GM12878 (cell line): Measurements from ENCODE around the gene IMMP2L. TPM values are rescaled to one million over a fixed set of nuclear protein-coding genes. Genes with fewer than 3 reads are reported as not detected.

Source experiments
- ATAC-seq: fragments of 200-7000 bp; cut with Tn5 transposase; 3 replicates; pipeline ENCODE4 v1.9.1; 2020; ENCODE audit warnings: mild to moderate bottlenecking, moderate library complexity
- BruUV-seq: library from RNA; stranded (reverse); fragments of 400-500 nt; replicated peaks from 2 replicates; lab custom pipeline; 2021; lab: Mats Ljungman, UMichigan
- CTCF ChIA-PET: fragments of 300-600 bp; sonication (Branson Sonifier 250); formaldehyde crosslinking; extraction: SDS; loops from one replicate; lab custom pipeline; 2021; ENCODE audit warnings: inconsistent platforms; lab: Yijun Ruan, JAX
- POLR2A ChIA-PET: fragments of 350-600 bp; formaldehyde crosslinking; extraction: SDS; loops from one replicate; lab custom pipeline; 2021; ENCODE audit warnings: inconsistent platforms; lab: Charles Lee
- RAD21 ChIA-PET: fragments of 300-600 bp; sonication (Branson Sonifier 250); formaldehyde crosslinking; loops from one replicate; lab custom pipeline; 2023; ENCODE audit warnings: antibody characterized with exemption; ENCODE audit not compliant: unreplicated experiment; lab: Charles Lee
- SMC1A ChIA-PET: fragments of 300-600 bp; sonication (Branson Sonifier 250); formaldehyde crosslinking; loops from one replicate; lab custom pipeline; 2023; ENCODE audit not compliant: unreplicated experiment, uncharacterized antibody; lab: Charles Lee
- DNase-seq: peaks from one replicate; pipeline ENCODE4 v3.0.0-alpha.2; 2011; ENCODE audit warnings: low read depth, low spot score
- FAIRE-seq: peaks from 3 replicates; lab custom pipeline; 2011; peaks lifted over from hg19 to GRCh38; lab: Jason Lieb, UNC
- H2AFZ ChIP-seq: 2 replicates; pipeline ENCODE4 v1.6.0; 2011; ENCODE audit warnings: low read depth, low read length, control low read depth; ENCODE audit not compliant: control insufficient read depth
- H3K27ac ChIP-seq: 2 replicates; pipeline ENCODE4 v1.5.1; 2011; ENCODE audit warnings: control low read depth; ENCODE audit not compliant: control insufficient read depth, insufficient read depth
- H3K27me3 ChIP-seq, 2 experiments: replicated peaks in 1 of 2; 2 replicates each; pipeline versions ENCODE4 v1.6.0 to v1.6.1; 2011; ENCODE audit warnings: low read length in 1 of 2; ENCODE audit not compliant: control insufficient read depth in 2 of 2, insufficient read depth in 2 of 2
- H3K36me3 ChIP-seq, 2 experiments: 2 replicates each; pipeline ENCODE4 v1.5.1; 2011; ENCODE audit warnings: low read length in 1 of 2; ENCODE audit not compliant: control insufficient read depth in 2 of 2, insufficient read depth in 2 of 2
- H3K4me1 ChIP-seq: 2 replicates; pipeline ENCODE4 v1.6.1; 2011; ENCODE audit warnings: mild to moderate bottlenecking, low read length, moderate library complexity, mixed read lengths; ENCODE audit not compliant: control insufficient read depth, insufficient read depth
- H3K4me2 ChIP-seq: 2 replicates; pipeline ENCODE4 v1.6.0; 2011; ENCODE audit warnings: control low read depth; ENCODE audit not compliant: control insufficient read depth, insufficient read depth
- H3K4me3 ChIP-seq: fragments of 200-600 bp; sonication (generic); 2 replicates; pipeline ENCODE4 v1.5.1; 2016
- H3K79me2 ChIP-seq: 2 replicates; pipeline ENCODE4 v1.6.0; 2011; ENCODE audit warnings: low read length; ENCODE audit not compliant: control insufficient read depth, insufficient read depth
- H3K9ac ChIP-seq: 2 replicates; pipeline ENCODE4 v1.8.0; 2011; ENCODE audit warnings: low read length, control low read depth, mixed read lengths; ENCODE audit not compliant: control insufficient read depth, insufficient read depth
- H3K9me3 ChIP-seq: replicated peaks from 3 replicates; pipeline ENCODE4 v1.5.1; 2011; ENCODE audit warnings: mild to moderate bottlenecking, low read length; ENCODE audit not compliant: control insufficient read depth, insufficient read depth
- H4K20me1 ChIP-seq: 2 replicates; pipeline ENCODE4 v1.6.0; 2011; ENCODE audit not compliant: control insufficient read depth, insufficient read depth
- ATF3 ChIP-seq: IDR thresholded peaks from 2 replicates; pipeline ENCODE4 v1.6.1; 2011; ENCODE audit warnings: low read depth, mild to moderate bottlenecking, low read length, moderate library complexity, borderline replicate concordance; ENCODE audit errors: extremely low read depth
- BHLHE40 ChIP-seq, 2 experiments: fragments of 450-650 bp in 1 of 2; IDR thresholded peaks; 2 replicates each; pipeline ENCODE4 v1.6.1; 2011 to 2017; ENCODE audit warnings: low read depth in 2 of 2, borderline replicate concordance in 1 of 2, improper control_type of control experiment in 1 of 2, low read length in 1 of 2, mild to moderate bottlenecking in 1 of 2
- CREM ChIP-seq: IDR thresholded peaks from 2 replicates; pipeline ENCODE4 v1.6.1; 2014; ENCODE audit warnings: antibody characterized with exemption, low read depth
- KDM1A ChIP-seq: fragments of 200-600 bp; sonication (generic); IDR thresholded peaks from 2 replicates; pipeline ENCODE4 v1.6.1; 2016; ENCODE audit warnings: borderline replicate concordance
- MYB ChIP-seq: fragments of 150-350 bp; IDR thresholded peaks from 2 replicates; pipeline ENCODE4 v1.6.1; 2014; ENCODE audit warnings: mild to moderate bottlenecking, low read depth, low read length, borderline replicate concordance
- PAX8 ChIP-seq: fragments of 450-650 bp; IDR thresholded peaks from 2 replicates; pipeline ENCODE4 v1.6.1; 2017; ENCODE audit warnings: mild to moderate bottlenecking, moderate library complexity
- RB1 ChIP-seq: fragments of 450-650 bp; formaldehyde crosslinking; IDR thresholded peaks from 2 replicates; pipeline ENCODE4 v1.6.1; 2017; ENCODE audit warnings: mild to moderate bottlenecking, borderline replicate concordance
- SIN3A ChIP-seq: IDR thresholded peaks from 2 replicates; pipeline ENCODE4 v1.6.1; 2012; ENCODE audit warnings: low read depth, low read length, improper control_type of control experiment
- SREBF1 ChIP-seq: IDR thresholded peaks from 2 replicates; pipeline ENCODE4 v1.6.1; 2012; ENCODE audit warnings: mild to moderate bottlenecking, low read length
- TARDBP ChIP-seq: IDR thresholded peaks from 2 replicates; pipeline ENCODE4 v1.6.1; 2016; ENCODE audit warnings: borderline replicate concordance
- TBL1XR1 ChIP-seq: IDR thresholded peaks from 2 replicates; pipeline ENCODE4 v1.6.1; 2012; ENCODE audit warnings: low read depth, low read length, improper control_type of control experiment
- ZNF687 ChIP-seq: fragments of 450-650 bp; IDR thresholded peaks from 2 replicates; pipeline ENCODE4 v1.6.1; 2017; ENCODE audit warnings: mild to moderate bottlenecking, moderate library complexity
- WGBS: methylation state at CpG from one replicate; pipeline ENCODE4 v1.1.6; 2016; ENCODE audit warnings: low lambda C conversion rate; ENCODE audit not compliant: insufficient replicate concordance, insufficient coverage; ENCODE audit errors: missing lambda C conversion rate; 5-methylcytosine and 5-hydroxymethylcytosine counted together
- in situ Hi-C: fragments of 300-500 bp; cut with MboI; formaldehyde crosslinking; loops from 9 replicates; pipeline ENCODE4 v1.14.3; 2018; ENCODE audit warnings: mixed read lengths
- intact Hi-C: fragments of 100-400 bp; cut with micrococcal nuclease; formaldehyde crosslinking; loops from one replicate; pipeline ENCODE4 v1.14.2; 2022; ENCODE audit not compliant: unreplicated experiment
- polyA plus RNA-seq, 11 experiments: library from polyadenylated mRNA; depleted of rRNA in 4 of 11; unstranded in 6 of 11; stranded (reverse) in 5 of 11; fragments of >200 nt; fragmentation: Nextera tagmentation in 4 of 11; fragmentation: Illumina TruSeq in 1 of 11; extraction: Ambion mirVana in 4 of 11; extraction: Trizol in 1 of 11; gene quantifications; 1 replicate in 1 of 11; 2 replicates in 10 of 11; pipeline versions ENCODE4 v1.2.1 to v1.2.3, GENCODE V29; 2011 to 2016; ENCODE audit warnings: inconsistent platforms in 2 of 11, missing spikeins in 2 of 11, low read depth in 1 of 11
- total RNA-seq, 4 experiments: library from RNA; depleted of rRNA in 3 of 4; stranded (reverse); fragments of >200 nt in 3 of 4; fragmentation: Illumina TruSeq in 1 of 4; extraction: Trizol in 1 of 4; gene quantifications; 2 replicates each; pipeline versions ENCODE4 v1.2.1 to v1.2.3, GENCODE V29; 2013 to 2021

Gene IMMP2L
- total and polyA plus RNA-seq, 10 of the 15 experiments (the other 5 are each of a cell fraction or from before 2014, with no cell fraction given), result 12.6 to 46.3 (median 19.6) TPM

GRCh38 chr7:110804501-110804900, 757.8 kb downstream of the IMMP2L start:
- ChIA-PET SMC1A (no interaction called here), CTCF (no interaction called here), RAD21 (interaction anchor here (0.5 kb wide), 1 partner anchor 283 kb away, joined by 4 read pairs; no protein-coding TSS in a partner anchor), POLR2A (no interaction called here)
- in situ Hi-C loops, result no loop called here
- Histone ChIP-seq H3K9ac (no peak overlapping the region), H3K27me3 (no peaks in the 10 kb centered on the region), H3K4me2 (no peak overlapping the region), H3K36me3 (no peaks in the 10 kb centered on the region), H3K4me3 (no peak overlapping the region), H3K79me2 (no peaks in the 10 kb centered on the region), H2AFZ (no peak overlapping the region), H3K27ac (no peak overlapping the region), H3K9me3 (no peaks in the 10 kb centered on the region), H3K4me1 (no peaks in the 10 kb centered on the region), H4K20me1 (no peaks in the 10 kb centered on the region)
- no peak for TF ChIP-seq SREBF1
- TF ChIP-seq MYB, result no peak
- no peak for TF ChIP-seq BHLHE40 (IDR thresholded peaks at IDR 0.05; ENCODE audit: borderline replicate concordance in 1 of 2, low read depth in 2 of 2, low read length in 1 of 2)
- no peak for TF ChIP-seq CREM
- no peak for TF ChIP-seq TARDBP
- TF ChIP-seq ATF3, result no peak
- no peak for TF ChIP-seq PAX8
- no peak for TF ChIP-seq SIN3A
- TF ChIP-seq TBL1XR1, result no peak
- TF ChIP-seq RB1, result no peak
- TF ChIP-seq ZNF687, result no peak
- TF ChIP-seq KDM1A, result no peak
- no peak for ATAC-seq
- no peak for FAIRE-seq
- BruUV-seq, result no TSS peak
- intact Hi-C loops, result no loop called here
- WGBS, result 30% methylated on average over 5 of the region's 5 CpGs
- no peak for DNase-seq
